MM.1S (cell line): ENCODE data around the gene SCAPER.

Experiments used
- DNase-seq: peaks from one replicate; pipeline ENCODE4 v3.0.0-alpha.2; 2015
- H2AFZ ChIP-seq: fragments of 300-600 bp; sonication (generic); 2 replicates; pipeline ENCODE4 v1.6.0; 2016; ENCODE audit warnings: antibody characterized with exemption, low read length
- H3F3A ChIP-seq: fragments of 300-600 bp; sonication (generic); 2 replicates; pipeline ENCODE4 v1.6.1; 2016; ENCODE audit warnings: mild to moderate bottlenecking, antibody characterized with exemption, low read length, moderate library complexity, mixed read lengths; ENCODE audit not compliant: insufficient read depth
- H3K27ac ChIP-seq: fragments of 300-600 bp; sonication (generic); 2 replicates; pipeline ENCODE4 v1.5.1; 2016; ENCODE audit warnings: mild to moderate bottlenecking, low read length
- H3K27me3 ChIP-seq: fragments of 300-600 bp; sonication (generic); replicated peaks from 2 replicates; pipeline ENCODE4 v1.6.0; 2016; ENCODE audit warnings: low read length; ENCODE audit not compliant: insufficient read depth
- H3K36me3 ChIP-seq: fragments of 300-600 bp; sonication (generic); replicated peaks from 2 replicates; pipeline ENCODE4 v1.6.1; 2016; ENCODE audit warnings: mild to moderate bottlenecking, low read length, mixed read lengths; ENCODE audit not compliant: insufficient read depth
- H3K4me1 ChIP-seq: fragments of 300-600 bp; sonication (generic); 2 replicates; pipeline ENCODE4 v1.6.1; 2016; ENCODE audit warnings: low read length, mixed read lengths
- H3K4me2 ChIP-seq: fragments of 300-600 bp; sonication (generic); 2 replicates; pipeline ENCODE4 v1.6.0; 2016; ENCODE audit warnings: low read depth, low read length
- H3K4me3 ChIP-seq: fragments of 300-600 bp; sonication (generic); 2 replicates; pipeline ENCODE4 v1.5.1; 2016; ENCODE audit warnings: low read length, mixed read lengths
- H3K79me2 ChIP-seq: fragments of 300-600 bp; sonication (generic); 2 replicates; pipeline ENCODE4 v1.6.1; 2016; ENCODE audit warnings: mixed run types, low read length, mixed read lengths
- H3K9ac ChIP-seq: fragments of 300-600 bp; sonication (generic); 2 replicates; pipeline ENCODE4 v1.6.1; 2016; ENCODE audit warnings: low read length, mixed read lengths
- H3K9me2 ChIP-seq: fragments of 300-600 bp; sonication (generic); replicated peaks from 2 replicates; pipeline ENCODE4 v1.6.1; 2016; ENCODE audit warnings: mild to moderate bottlenecking, low read length, mixed read lengths; ENCODE audit not compliant: insufficient read depth
- H3K9me3 ChIP-seq: fragments of 300-600 bp; sonication (generic); replicated peaks from 2 replicates; pipeline ENCODE4 v1.6.1; 2016; ENCODE audit warnings: mild to moderate bottlenecking, low read length, mixed read lengths; ENCODE audit not compliant: insufficient read depth
- H4K20me1 ChIP-seq: fragments of 300-600 bp; sonication (generic); 2 replicates; pipeline ENCODE4 v1.6.1; 2016; ENCODE audit warnings: mild to moderate bottlenecking, low read length, moderate library complexity, mixed read lengths; ENCODE audit not compliant: insufficient read depth
- EZH2 ChIP-seq: fragments of 300-600 bp; sonication (generic); optimal IDR thresholded peaks from 2 replicates; pipeline ENCODE3; 2017; ENCODE audit warnings: low read depth, mild to moderate bottlenecking, antibody characterized with exemption, low read length, mixed read lengths
- EZH2phosphoT487 ChIP-seq: fragments of 300-600 bp; sonication (generic); IDR thresholded peaks from 2 replicates; pipeline ENCODE4 v1.6.1; 2018; ENCODE audit warnings: antibody characterized with exemption, low read length
- TF ChIP-seq, protein P1 (sequence below): fragments of 300-600 bp; sonication (generic); IDR thresholded peaks from 2 replicates; pipeline ENCODE4 v1.5.1; 2016; ENCODE audit warnings: antibody characterized with exemption, low read length, mixed read lengths

Gene SCAPER

GRCh38 chr15:76912430-76912829 lies 7.3 kb upstream of the SCAPER start:
- Histone ChIP-seq H3K9me3 (no peaks in the 10 kb centered on the region), H3F3A (no peaks in the 10 kb centered on the region), H3K9me2 (no peaks in the 10 kb centered on the region), H3K27ac (no peak overlapping the region), H3K9ac (no peak overlapping the region), H2AFZ (no peak overlapping the region), H3K36me3 (no peaks in the 10 kb centered on the region), H3K79me2 (no peaks in the 10 kb centered on the region), H4K20me1 (no peaks in the 10 kb centered on the region), H3K4me1 (no peaks in the 10 kb centered on the region), H3K27me3 (no peaks in the 10 kb centered on the region), H3K4me3 (no peak overlapping the region), H3K4me2 (no peak overlapping the region)
- TF ChIP-seq EZH2phosphoT487 (no peak), EZH2 (no peak)
- TF ChIP-seq, protein P1, sequence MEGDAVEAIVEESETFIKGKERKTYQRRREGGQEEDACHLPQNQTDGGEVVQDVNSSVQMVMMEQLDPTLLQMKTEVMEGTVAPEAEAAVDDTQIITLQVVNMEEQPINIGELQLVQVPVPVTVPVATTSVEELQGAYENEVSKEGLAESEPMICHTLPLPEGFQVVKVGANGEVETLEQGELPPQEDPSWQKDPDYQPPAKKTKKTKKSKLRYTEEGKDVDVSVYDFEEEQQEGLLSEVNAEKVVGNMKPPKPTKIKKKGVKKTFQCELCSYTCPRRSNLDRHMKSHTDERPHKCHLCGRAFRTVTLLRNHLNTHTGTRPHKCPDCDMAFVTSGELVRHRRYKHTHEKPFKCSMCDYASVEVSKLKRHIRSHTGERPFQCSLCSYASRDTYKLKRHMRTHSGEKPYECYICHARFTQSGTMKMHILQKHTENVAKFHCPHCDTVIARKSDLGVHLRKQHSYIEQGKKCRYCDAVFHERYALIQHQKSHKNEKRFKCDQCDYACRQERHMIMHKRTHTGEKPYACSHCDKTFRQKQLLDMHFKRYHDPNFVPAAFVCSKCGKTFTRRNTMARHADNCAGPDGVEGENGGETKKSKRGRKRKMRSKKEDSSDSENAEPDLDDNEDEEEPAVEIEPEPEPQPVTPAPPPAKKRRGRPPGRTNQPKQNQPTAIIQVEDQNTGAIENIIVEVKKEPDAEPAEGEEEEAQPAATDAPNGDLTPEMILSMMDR = no peak
- DNase-seq = no peak

DNA sequence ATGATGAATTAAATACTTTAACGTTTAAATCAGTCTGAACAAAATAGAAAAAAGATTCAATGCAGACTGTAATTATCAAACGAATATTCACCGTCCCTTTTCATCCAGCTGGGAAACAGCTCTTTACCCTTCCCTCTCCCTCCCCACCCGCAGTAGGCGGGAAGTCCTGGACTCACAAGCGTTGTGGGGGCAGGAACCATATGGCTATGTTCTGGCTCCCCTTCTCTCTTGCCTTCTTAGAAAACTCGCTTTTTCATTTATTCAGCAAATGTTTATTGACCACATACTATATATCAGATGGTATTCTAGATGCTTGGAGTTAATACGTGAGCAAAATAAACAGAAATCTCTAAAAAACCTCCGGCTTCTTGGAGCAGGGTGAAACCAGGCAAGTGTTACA lies 715 bp upstream of the SCAPER start:
- Histone ChIP-seq H3F3A (no peaks in the 10 kb centered on the region; the same call in 1 of the 2 replicates), H3K4me2 (peak overlapping the region; percentile 91), H3K27me3 (no peaks in the 10 kb centered on the region; the same call in 1 of the 2 replicates), H3K27ac (no peak overlapping the region), H4K20me1 (no peaks in the 10 kb centered on the region), H3K4me3 (no peak overlapping the region; the same call in 1 of the 2 replicates), H3K9ac (no peak overlapping the region), H3K9me3 (no peaks in the 10 kb centered on the region), H3K9me2 (no peaks in the 10 kb centered on the region), H3K79me2 (peaks cover 14% of the 10 kb centered on the region), H2AFZ (peak overlapping the region; percentile 89), H3K36me3 (no peaks in the 10 kb centered on the region), H3K4me1 (peaks cover 21% of the 10 kb centered on the region)
- no peak for DNase-seq
- TF ChIP-seq EZH2 (no peak), EZH2phosphoT487 (no peak)
- TF ChIP-seq, protein P1 = no peak

DNA sequence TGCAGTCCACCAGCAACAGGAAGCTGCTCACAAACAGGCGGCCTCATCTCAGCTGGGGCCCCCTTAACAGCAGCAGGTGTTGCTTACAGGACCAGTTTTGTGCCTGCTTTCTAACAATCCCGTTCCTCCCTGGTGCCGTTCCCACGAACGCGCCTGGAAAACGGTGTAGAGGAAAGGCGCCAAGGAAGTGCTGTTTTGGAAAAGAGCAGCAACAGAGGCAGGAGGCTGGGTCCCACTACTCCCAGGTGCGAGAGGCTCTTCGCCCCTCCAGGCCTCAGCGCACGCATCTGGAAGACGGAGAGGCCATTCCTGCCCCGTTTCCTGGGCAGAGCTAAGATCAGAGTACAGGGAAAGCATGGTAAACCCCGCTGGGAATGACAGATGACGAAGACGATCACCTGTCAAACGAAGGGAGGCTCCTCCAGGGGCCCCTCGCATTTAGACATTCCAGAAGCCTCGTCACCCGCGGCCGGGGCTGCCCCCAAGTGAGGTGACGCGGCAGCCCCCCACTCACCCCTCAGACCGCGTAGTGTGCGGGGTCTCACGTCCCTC lies 603 bp downstream of the SCAPER start:
- Histone ChIP-seq H3K27ac (peak overlapping the region; percentile 7; the same call in 1 of the 2 replicates), H4K20me1 (no peaks in the 10 kb centered on the region), H2AFZ (peak overlapping the region; percentile 89), H3K27me3 (no peaks in the 10 kb centered on the region; the same call in 1 of the 2 replicates), H3K36me3 (no peaks in the 10 kb centered on the region), H3K79me2 (peaks cover 16% of the 10 kb centered on the region), H3K9ac (peak overlapping the region; percentile 79), H3K4me1 (peaks cover 21% of the 10 kb centered on the region), H3K9me3 (no peaks in the 10 kb centered on the region), H3K4me3 (peak overlapping the region; percentile 96), H3K4me2 (peak overlapping the region; percentile 87), H3F3A (no peaks in the 10 kb centered on the region; the same call in 1 of the 2 replicates), H3K9me2 (no peaks in the 10 kb centered on the region)
- TF ChIP-seq EZH2phosphoT487 = no peak
- TF ChIP-seq EZH2 = no peak
- TF ChIP-seq, protein P1 = no peak
- no peak for DNase-seq
